Parathyroid adenoma (tissue), 2 donors: ENCODE results near the gene MAN2B2.

Experiments used
- H2AFZ ChIP-seq: fragments of 300-600 bp; sonication (generic); one replicate; pipeline ENCODE4 v1.7.0; 2017; ENCODE audit warnings: antibody characterized with exemption, mild to moderate bottlenecking
- H3K27ac ChIP-seq: fragments of 300-600 bp; sonication (generic); one replicate; pipeline ENCODE4 v1.7.0; 2017
- H3K27me3 ChIP-seq: fragments of 300-600 bp; sonication (generic); one replicate; pipeline ENCODE4 v1.7.0; 2017; ENCODE audit warnings: low read length; ENCODE audit not compliant: control insufficient read depth, insufficient read depth
- H3K36me3 ChIP-seq: fragments of 300-600 bp; sonication (generic); one replicate; pipeline ENCODE4 v1.7.0; 2017; ENCODE audit warnings: low read length; ENCODE audit not compliant: control insufficient read depth, insufficient read depth
- H3K4me1 ChIP-seq: fragments of 300-600 bp; sonication (generic); one replicate; pipeline ENCODE4 v1.7.0; 2017; ENCODE audit warnings: control low read depth
- H3K4me2 ChIP-seq: fragments of 300-600 bp; sonication (generic); one replicate; pipeline ENCODE4 v1.7.0; 2017; ENCODE audit warnings: low read length
- H3K4me3 ChIP-seq: fragments of 300-600 bp; sonication (generic); one replicate; pipeline ENCODE4 v1.7.0; 2017; ENCODE audit warnings: low read depth, low read length
- H3K79me2 ChIP-seq: fragments of 300-600 bp; sonication (generic); one replicate; pipeline ENCODE4 v1.7.0; 2017; ENCODE audit warnings: control low read depth
- H3K9ac ChIP-seq: fragments of 300-600 bp; sonication (generic); one replicate; pipeline ENCODE4 v1.7.0; 2017; ENCODE audit warnings: mild to moderate bottlenecking
- H3K9me3 ChIP-seq: fragments of 300-600 bp; sonication (generic); one replicate; pipeline ENCODE4 v1.7.0; 2017; ENCODE audit warnings: low read length; ENCODE audit not compliant: control insufficient read depth
- CTCF ChIP-seq: fragments of 300-600 bp; sonication (generic); IDR thresholded peaks from one replicate; pipeline ENCODE4 v1.7.0; 2017; ENCODE audit warnings: antibody characterized with exemption, mild to moderate bottlenecking
- donor health status: primary hyperparathyroidism.

The MAN2B2 gene

GRCh38 chr4:6574747-6575502 is at the start of gene MAN2B2:
Gene MAN2B2, plus strand, starts transcription at chr4:6575189. Its CDS starts 22 bp downstream, at chr4:6575211.
- H2AFZ ChIP-seq = peak within 1 kb of the TSS; percentile 87
- H3K4me2 ChIP-seq = peak within 1 kb of the TSS; percentile 80
- no peak within 1 kb of the TSS for H3K27ac ChIP-seq
- H3K27me3 ChIP-seq = no peaks in the 10 kb centered on the region
- H3K4me1 ChIP-seq = peaks cover 2% of the 10 kb centered on the region
- no peak within 1 kb of the TSS for H3K9ac ChIP-seq
- no peaks in the 10 kb centered on the region for H3K9me3 ChIP-seq
- peak within 1 kb of the TSS; percentile 52 for H3K4me3 ChIP-seq
- no peaks in the 10 kb centered on the region for H3K36me3 ChIP-seq
- no peak for TF ChIP-seq CTCF
- no peaks in the 10 kb centered on the region for H3K79me2 ChIP-seq

DNA sequence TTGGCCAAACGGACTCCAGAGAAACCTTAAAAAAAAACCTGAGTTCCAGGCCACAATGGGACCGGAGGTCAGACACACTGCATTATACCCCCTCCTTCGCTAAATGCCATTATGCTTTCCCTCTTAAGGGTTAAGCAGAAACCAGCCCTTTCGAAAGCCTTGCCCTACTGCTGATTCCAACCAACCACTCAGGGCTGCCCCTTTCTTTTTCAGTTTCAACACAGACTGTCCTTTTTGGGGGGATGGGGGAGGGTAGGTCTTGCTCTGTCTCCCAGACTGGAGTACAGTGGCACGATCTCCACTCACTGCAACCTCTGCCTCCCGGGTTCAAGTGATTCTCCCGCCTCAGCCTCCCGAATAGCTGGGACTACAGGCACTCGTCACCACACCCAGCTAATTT is 49.5 kb upstream of the MAN2B2 start:
- TF ChIP-seq CTCF = no peak
- no peak overlapping the region for H3K27ac ChIP-seq
- no peak overlapping the region for H2AFZ ChIP-seq

GRCh38 chr4:6526156-6526555 is 48.8 kb upstream of the MAN2B2 start:
- Histone ChIP-seq H3K9ac (no peak overlapping the region), H3K27me3 (no peaks in the 10 kb centered on the region), H3K27ac (no peak overlapping the region), H3K4me1 (no peaks in the 10 kb centered on the region), H3K79me2 (no peaks in the 10 kb centered on the region), H2AFZ (no peak overlapping the region), H3K4me2 (no peak overlapping the region), H3K4me3 (no peak overlapping the region), H3K36me3 (no peaks in the 10 kb centered on the region), H3K9me3 (no peaks in the 10 kb centered on the region)
- no peak for TF ChIP-seq CTCF

More for the DNA sequence above, 49.5 kb upstream of the MAN2B2 start:
- no peaks in the 10 kb centered on the region for H3K36me3 ChIP-seq
- no peak overlapping the region for H3K9ac ChIP-seq
- H3K9me3 ChIP-seq = no peaks in the 10 kb centered on the region
- no peaks in the 10 kb centered on the region for H3K4me1 ChIP-seq
- H3K27me3 ChIP-seq = no peaks in the 10 kb centered on the region
- H3K4me3 ChIP-seq = no peak overlapping the region
- H3K79me2 ChIP-seq = no peaks in the 10 kb centered on the region
- H3K4me2 ChIP-seq = no peak overlapping the region

- Histone ChIP-seq H3K9me3 (no peaks in the 10 kb centered on the region), H3K4me3 (no peak overlapping the region), H3K4me1 (no peaks in the 10 kb centered on the region), H3K9ac (no peak overlapping the region), H2AFZ (no peak overlapping the region), H3K36me3 (no peaks in the 10 kb centered on the region), H3K79me2 (no peaks in the 10 kb centered on the region), H3K27me3 (no peaks in the 10 kb centered on the region), H3K4me2 (no peak overlapping the region), H3K27ac (no peak overlapping the region)
- no peak for TF ChIP-seq CTCF
Measured at GRCh38 chr4:6526671-6527091, 48.3 kb upstream of the MAN2B2 start.

GRCh38 chr4:6527259-6527658 is 47.7 kb upstream of the MAN2B2 start:
- no peak for TF ChIP-seq CTCF
- no peak overlapping the region for H3K9ac ChIP-seq
- H3K4me2 ChIP-seq = no peak overlapping the region
- no peaks in the 10 kb centered on the region for H3K27me3 ChIP-seq
- no peaks in the 10 kb centered on the region for H3K36me3 ChIP-seq
- no peaks in the 10 kb centered on the region for H3K9me3 ChIP-seq
- no peak overlapping the region for H3K27ac ChIP-seq
- H3K79me2 ChIP-seq = no peaks in the 10 kb centered on the region
- H3K4me1 ChIP-seq = no peaks in the 10 kb centered on the region
- no peak overlapping the region for H3K4me3 ChIP-seq
- no peak overlapping the region for H2AFZ ChIP-seq
